HG02970 (cell line): ENCODE results near the gene VEGFC.

Experiments
- ATAC-seq: cut with Tn5 transposase; IDR thresholded peaks from one replicate; pipeline ENCODE4 v1.9.1; 2021; ENCODE audit warnings: mild to moderate bottlenecking, moderate library complexity, moderate number of reproducible peaks; ENCODE audit not compliant: unreplicated experiment, low FRiP score

VEGFC gene

DNA sequence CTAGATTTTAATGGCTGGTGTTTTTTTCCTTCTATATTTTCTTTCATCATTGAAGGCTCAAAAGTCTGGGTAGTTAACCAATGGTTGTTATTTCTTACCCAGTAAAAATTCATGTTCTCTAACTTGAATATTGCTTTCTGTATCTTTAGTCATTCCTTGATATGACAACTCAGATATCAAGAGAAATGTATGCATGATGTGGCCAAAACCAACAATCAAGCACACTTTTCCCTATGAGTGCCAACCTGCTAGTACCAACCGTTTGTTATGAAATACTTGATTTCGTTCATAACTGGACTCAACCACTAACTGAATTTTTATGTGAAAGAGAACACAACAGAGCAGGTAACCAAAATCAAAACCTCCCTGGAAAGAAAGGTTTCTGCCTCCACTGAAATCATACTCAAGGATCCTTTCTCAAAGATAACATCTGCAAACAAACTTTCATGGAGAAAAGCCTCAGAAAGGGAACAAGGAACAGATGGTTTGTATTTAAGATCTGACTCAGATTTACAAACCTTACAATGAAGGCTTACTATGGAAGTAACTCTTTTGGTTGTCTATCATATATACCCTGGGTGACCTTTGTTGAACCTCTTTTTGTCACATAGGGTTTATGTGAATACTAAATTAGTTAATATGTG is 8.3 kb upstream of the VEGFC start:
- no peak for ATAC-seq

DNA sequence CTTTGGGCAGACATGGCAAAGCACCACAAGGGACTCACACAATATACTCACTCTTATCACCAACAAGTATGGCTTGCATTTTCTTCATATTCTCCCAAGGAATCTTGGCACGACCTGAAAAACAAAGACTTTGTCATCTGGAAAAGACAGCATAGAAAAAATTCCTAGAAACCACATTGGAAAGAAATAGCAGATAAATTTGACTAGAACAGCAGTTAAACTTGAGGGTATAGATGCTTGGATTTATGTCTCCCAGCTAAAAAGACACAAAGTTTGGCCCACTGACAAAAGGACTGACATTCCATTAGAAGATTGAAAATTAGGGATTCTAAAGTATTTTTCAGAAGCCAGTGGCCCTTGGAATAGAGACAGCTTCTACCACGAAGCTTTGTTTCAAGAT is 6.9 kb upstream of the VEGFC start:
- ATAC-seq = no peak

DNA sequence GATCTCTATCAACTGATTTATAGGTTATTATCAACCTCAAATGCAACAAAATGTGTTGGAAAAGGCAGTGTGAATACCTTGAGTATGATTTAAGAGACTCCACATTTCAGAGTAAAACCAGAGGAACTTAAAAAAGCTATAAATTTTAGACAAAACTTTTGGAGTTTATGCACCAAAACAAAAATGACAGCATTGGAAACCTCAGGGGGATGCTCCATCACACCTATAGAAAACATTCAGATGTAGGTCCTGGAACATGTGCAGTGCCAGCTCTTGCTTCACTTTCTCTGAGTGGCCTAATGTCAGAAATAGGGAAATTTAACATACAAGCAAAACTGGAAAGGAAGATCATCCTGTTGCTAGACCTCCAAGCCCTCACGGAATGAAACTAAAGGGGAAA is 5.8 kb upstream of the VEGFC start:
- ATAC-seq = no peak

DNA sequence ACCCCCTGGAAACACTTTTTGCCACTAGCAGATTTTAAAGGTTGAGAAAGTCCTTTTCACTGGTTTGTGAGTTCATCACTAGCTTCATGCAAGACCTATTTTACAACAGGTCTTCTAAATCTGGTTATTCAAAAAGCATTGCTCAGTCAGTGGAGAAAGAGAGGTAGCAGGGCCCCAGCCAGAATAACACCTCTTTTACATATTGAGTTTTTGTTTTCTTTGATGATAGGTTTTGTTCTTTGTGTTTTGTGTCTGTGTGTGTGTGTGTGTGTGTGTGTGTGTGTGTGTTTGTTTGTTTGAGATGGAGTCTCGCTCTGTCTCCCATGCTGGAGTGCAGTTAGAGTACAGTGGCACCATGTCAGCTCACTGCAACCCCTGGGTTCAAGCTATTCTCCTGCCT is 2.7 kb upstream of the VEGFC start:
- ATAC-seq = no peak

DNA sequence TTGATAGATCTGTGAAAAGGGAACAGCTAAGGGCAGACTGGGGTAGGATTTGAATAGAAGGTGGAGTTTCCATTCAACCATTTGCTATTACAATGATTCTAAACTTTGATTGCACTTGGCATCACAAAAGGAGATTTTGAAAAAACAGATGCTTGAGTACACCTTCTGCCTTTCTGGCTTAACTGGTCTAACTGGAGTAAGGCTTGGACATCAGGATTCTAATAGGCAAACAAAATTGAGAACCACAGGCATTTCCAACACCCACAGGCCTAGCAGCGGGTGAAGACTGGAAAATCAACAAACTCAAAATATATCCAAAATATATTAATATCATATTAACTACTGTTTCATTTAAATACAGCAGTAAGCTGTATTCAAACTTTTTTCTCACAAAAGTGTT is 1.9 kb upstream of the VEGFC start:
- ATAC-seq = no peak

DNA sequence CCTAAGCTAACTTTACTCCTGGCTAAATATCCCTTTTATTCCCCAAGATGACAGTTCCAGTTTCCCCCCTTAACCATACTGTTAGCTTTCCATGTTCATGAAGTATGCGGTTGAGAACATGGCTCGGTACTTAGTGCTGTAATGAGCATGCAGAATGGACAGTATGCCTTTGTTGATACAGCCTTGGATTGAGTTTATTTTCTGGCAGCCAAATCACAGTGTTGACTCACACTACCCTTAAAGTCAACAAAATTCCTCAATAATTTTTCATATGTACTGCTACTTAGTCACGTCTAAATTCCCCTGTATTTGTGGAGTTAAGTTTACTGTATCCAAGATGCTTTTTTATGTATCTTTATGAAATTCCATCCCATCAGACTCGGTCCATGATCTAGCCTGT is 1.4 kb upstream of the VEGFC start:
- ATAC-seq = no peak

DNA sequence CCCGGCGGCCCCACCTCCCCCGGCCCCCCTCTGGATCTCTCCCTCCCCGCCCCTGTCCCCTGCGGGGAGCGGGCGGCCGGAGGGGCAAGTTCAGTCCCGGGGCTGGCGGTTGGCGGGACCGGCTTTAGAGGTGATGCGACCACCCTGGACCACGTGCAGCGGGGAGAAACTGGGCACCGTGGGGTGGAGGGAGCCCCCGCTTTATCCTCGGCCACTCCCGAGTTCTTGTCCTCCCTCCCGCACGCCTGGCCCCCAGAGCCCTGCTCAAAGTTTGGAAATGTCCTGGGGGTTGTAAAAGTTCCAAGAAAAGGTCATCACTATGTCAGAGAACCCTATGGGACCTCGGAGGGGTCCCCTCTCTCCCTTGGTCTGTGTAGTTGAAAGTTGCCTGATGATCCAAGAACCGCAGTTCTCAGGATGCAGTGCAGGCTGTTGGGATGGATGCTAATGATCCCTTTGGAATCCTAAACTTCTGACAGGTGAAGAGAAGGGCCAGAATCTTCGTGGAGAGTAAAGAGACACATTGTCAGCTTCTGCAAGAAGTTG is 411 bp upstream of the VEGFC start:
- ATAC-seq = no peak

DNA sequence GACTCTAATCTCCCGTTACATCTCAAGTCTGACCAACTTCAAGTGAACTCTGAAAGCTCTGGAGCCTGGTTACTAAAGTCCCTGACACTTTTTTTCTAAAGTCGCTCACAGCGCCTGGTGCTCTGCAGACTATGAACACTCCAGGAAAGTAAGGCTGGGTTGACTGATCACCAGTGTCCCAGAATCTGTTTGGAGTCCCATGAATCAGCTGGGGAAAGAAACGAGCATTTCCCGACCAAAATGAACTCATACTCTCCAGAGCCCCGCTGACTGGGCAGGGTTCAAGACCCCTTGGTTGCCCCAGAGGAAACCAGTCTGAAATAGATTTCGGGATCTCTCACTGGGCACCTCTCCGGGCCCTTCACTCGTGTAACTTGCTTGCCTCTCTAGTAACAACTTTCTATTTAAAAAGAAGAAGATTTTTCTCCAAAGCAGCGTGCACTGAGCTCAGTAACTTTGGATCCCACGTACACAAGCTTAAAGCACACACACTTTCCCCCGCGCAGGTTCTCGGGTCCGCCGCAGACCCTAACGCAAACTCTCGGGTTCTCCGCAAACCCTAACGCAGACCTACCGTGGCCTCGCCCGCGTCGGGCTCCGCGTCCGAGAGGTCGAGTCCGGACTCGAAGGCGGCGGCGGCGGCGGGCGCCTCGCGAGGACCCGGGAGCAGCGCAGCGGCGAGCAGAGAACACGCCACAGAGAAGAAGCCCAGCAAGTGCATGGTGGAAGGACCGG is 964 bp downstream of the VEGFC start:
- ATAC-seq = peak; percentile 27

DNA sequence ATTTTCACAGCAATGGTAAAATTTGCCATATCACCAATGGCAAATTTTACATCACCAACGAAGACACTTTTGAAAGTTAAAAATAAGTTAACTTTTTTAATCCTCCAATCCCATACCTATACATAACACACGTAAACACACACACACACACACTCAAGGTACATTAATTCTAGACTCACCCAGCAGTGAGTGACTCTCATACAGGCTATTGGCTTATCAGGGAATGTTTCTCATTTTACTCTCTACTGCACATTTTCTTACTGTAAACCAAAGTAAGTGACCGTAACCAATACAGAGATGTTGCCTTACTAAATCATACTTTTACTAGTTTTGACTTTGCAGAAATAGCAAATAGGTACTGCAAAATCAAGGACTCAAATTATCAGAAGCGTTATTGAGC is 2.3 kb downstream of the VEGFC start:
- no peak for ATAC-seq

DNA sequence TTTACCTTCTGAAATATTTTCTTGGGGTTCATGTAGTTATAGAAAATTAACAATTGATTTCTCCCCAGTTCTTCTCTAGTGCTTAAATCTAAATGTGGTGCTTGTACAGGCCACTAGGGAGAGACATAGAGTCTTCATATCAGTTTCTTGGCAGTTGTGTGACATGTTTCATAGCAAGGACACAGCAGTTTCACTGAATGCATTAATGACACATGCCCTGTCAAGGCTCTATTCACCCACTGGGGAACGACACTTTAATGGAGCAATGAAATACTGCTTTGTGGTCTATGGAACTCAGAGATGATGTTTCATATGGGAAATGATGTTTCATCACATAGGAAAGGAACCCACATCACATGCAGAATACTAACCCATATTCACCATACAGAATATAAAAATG is 2.8 kb downstream of the VEGFC start:
- ATAC-seq = peak; percentile 66

DNA sequence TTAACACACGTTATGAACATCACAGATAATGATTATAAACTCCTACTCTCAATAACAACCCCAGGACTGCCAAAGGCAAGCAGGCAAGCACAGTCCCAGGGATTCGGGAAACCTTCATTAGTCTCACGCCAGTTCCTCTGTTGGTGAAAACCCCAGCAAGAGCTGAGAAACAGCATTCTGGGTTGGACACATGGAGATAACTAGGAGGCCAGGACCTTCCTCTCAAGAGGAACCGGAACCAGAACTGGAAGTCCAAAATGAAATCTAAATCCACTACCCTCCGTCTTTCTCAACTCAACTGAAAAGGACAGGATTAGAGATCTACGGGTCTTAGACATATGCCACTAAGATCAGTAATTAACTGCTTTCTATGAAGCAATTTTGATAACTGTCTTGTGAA is 3.8 kb downstream of the VEGFC start:
- no peak for ATAC-seq

DNA sequence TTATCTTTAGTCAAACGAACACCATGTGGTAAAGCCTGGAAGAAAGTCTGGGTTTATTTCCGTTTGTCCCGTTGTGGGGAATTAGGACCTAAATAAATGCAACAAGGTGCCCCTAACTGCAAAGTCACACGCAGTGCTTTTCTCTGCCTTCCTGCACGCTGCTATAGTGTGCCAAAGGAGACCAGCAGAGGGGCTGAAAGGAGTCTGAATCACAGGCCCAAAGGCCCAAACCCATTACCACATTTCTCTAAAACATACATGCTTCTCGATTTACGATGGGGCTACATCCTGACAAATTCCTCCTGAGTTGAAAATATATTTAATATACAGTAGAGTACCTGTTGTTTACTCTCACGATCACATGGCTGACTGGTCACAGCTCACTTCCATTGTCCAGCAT is 4.5 kb downstream of the VEGFC start:
- ATAC-seq = no peak

DNA sequence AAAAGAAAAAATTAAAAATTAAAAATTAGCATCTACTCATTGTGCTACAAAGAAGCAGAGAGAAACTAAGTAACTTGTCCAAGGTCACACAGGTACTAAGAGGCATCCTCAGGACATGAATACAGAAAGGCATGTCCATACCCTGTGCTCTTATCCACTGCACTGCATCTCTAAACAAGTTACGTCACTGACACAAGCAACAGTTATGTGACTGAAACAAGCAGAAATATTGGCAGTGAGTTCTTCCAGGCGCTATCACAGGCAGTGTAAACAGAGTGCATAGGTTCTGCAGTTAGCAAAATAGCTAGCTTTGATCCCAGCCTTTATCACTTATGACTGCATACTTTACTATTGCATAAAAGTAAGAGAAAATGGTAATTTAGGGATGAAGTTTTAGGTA is 7.9 kb downstream of the VEGFC start:
- no peak for ATAC-seq

DNA sequence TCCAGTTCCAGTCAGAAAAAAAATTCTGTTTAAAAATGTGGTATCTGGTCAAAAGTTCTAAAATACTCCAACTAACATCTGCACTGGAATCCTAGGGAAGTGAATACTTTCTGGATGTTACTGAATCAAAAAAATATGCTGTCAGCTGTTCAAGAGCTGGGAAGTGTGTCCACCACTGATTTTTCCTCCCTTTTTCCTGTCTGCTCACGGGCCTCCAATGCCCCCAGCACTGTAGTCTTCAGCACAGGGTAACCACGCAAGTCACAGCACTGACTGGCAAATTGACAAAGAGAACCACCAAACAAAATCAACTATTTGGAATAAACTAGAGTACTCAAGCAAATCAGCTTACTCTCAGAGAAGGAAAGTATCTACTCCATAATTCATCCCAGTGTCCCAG is 9.9 kb downstream of the VEGFC start:
- no peak for ATAC-seq

DNA sequence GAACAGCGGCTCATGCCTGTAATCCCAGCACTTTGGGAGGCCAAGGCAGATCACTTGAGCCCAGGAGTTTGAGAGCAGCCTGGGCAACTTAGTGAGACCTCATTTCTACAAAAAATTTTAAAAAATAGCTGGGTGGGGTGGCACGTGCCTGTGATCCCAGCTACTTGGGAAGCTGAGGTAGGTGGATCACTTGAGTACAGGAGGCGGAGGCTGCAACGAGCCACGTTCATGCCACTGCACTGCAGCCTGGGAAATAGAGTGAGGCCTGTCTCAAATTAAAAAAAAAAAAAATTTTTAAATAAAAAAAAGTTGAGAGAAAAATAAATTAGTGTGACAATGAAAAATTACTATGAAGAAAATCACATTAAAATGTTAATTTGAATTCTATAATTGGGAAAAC is 10.5 kb downstream of the VEGFC start:
- no peak for ATAC-seq

DNA sequence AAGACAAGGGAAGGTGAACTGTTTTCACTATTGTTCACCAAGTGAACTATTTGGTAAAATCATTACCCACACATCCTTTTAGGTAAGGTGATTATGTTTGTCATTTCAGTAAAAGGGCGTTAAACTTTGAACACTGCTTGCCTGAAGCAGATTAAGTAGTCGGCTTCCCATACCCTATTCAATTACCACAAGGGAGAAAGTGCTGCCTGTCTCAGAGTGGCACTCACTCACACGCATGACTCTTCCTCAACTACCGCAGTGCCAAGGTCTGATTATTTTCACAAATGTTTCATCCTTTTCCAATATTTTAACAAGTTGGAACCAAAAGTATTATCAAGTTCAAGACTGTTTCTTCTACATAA is 11.0 kb downstream of the VEGFC start:
- no peak for ATAC-seq

DNA sequence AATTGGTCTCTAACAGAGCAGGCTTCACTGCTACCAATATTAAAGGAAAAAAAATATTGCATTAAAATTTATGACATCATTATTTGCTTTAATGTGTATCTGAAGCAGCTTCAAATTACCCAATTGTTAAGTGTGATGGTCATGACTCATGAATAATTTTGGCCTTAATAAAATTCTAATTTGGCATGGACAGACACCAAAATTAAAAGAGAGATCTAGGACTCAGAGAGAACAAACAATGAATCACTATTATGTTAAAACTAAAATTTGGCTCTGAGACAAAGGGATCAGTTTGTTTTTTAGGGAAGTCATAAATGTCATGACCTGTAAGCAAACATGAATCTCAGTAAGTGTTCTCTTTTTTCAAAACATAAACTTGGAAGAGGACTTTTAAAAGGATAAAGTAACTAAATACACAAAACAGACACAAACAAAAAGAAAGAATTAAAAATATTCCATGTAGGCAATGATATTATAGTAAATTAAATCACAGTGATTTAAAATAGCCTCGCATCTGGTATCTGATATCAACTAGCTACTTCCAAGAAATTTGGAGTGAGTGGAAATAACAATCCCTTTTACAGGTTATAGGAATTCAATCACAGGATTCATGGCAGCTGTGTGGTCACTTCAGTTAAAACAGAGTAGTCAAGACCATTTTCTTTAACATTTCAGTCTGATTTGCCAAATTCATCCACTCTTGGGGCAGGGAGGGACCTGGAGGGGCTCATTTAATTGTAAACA is 11.6 kb downstream of the VEGFC start:
- ATAC-seq = no peak

DNA sequence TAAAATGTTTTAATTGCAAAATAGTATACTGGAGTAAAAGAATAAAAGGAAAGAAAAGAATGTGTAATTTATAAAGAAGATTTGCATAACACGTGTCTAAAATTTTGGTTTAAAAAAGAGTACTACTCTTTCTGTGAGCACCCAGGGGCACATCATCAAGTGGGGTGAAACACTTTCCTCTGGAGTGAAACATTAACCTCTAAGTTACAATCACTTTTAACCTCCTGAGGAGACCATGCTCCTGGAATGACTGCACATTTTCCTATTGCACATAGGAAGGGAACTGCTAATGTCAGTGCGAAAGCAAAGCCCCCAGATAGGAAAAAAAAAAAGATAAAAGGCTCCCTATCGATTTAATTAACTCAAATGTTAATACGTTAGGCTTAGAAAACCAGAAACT is 13.3 kb downstream of the VEGFC start:
- ATAC-seq = no peak

DNA sequence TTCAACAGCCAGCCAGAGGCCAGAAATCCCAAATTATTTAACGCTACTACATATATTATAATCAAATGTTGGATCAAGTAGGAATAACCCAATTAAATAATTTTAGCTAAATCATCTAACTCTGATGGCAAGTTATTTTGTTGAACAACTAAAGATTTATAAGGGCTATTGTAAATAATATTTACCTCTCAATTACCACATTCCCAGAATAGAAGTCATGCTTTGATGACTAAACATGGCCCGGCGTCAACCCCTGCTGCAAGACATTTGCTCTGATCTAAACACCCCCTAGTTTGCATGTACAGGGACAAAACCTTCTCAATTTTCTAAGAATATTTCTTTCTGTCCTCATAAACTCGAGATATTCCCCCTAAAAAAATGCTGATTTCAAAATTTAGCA is 14.2 kb downstream of the VEGFC start:
- no peak for ATAC-seq

DNA sequence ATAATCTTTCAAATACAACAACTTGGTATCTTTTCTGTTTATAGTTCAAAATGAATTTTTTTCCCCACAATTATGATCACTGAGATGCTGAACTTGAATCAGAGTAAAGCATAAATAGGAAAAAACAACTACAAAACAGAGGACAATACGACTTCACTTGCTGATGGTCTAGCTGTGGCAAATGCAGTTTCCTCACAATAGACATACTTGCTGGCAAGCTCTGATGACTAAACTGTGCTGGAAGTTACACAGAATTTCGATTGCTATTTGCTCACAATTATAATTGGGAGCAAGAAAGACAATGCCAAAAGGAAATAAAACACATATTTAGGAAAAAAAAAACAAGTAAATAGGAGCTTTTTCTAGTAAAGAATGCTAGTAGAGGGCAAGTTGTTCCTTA is 14.7 kb downstream of the VEGFC start:
- no peak for ATAC-seq

DNA sequence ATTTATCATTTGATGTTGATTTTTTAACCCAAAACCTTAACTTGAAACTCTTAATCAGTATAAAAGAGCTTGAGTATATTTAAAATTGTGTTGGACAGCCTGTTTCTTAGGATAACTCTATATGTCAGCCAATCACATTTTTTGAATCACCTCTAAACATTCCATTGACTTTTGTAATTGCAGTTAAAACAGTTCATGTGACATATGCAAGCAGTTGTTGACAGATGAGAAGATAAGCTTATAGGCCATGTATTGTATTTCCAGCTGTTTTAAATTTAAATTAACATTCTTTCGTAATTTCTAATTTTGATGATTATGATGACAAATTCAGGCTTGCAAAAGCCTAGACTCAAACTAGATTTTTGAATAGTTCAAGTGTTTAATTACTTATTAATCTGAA is 17.4 kb downstream of the VEGFC start:
- no peak for ATAC-seq

DNA sequence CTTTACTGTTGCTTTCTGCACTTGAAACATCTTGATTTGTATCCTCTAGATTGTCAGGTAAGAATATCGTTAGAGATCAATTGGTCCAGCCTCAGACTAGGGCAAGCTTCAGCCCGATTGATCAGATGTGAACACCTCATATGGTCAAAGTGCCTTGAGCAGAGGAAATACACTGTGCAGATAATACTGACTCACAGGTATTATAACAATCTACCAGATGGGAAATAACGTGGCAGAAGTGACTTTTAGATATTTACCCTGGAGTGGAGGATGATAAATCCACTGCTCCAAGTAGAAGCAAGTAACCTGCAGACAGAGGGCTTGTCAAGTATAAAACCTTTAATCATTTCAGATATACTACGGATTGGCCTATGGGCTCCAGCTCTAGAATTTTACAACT is 17.9 kb downstream of the VEGFC start:
- no peak for ATAC-seq
